HG02884 (cell line): Measurements from ENCODE around the gene FBXL17.

Experiments used
- ATAC-seq: cut with Tn5 transposase; IDR thresholded peaks from one replicate; pipeline ENCODE4 v1.9.1; 2021; ENCODE audit warnings: mild to moderate bottlenecking, moderate library complexity; ENCODE audit not compliant: unreplicated experiment

FBXL17 gene

DNA sequence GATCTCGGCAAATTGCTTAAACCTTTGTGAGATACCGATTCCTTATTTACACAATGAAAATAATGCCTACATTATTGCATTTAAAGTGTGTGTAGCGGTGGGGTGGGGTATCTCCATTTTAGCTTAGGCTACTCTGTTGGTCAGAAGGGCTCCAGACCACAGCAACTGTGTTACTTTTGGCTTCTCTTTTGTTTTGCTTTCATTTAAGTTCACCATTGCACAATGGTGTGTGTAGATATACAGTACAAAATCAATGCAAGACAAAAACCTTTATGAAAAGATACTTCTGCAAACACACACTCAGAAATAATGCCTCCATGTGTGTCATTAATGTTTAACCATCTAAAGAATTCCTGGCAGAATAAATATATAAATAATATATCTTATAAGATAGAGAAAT lies 279.4 kb downstream of the FBXL17 start:
- no peak for ATAC-seq

GRCh38 chr5:108101821-108102220 lies 280.1 kb downstream of the FBXL17 start:
- no peak for ATAC-seq

- ATAC-seq, result no peak
These were observed 280.8 kb downstream of the FBXL17 start for GRCh38 chr5:108101130-108101529.

GRCh38 chr5:108094800-108095199 lies 287.1 kb downstream of the FBXL17 start:
- no peak for ATAC-seq

- ATAC-seq, result no peak
These were observed 288.7 kb downstream of the FBXL17 start for GRCh38 chr5:108093186-108093585.

- no peak for ATAC-seq
These were observed 291.0 kb downstream of the FBXL17 start for GRCh38 chr5:108090946-108091345.

DNA sequence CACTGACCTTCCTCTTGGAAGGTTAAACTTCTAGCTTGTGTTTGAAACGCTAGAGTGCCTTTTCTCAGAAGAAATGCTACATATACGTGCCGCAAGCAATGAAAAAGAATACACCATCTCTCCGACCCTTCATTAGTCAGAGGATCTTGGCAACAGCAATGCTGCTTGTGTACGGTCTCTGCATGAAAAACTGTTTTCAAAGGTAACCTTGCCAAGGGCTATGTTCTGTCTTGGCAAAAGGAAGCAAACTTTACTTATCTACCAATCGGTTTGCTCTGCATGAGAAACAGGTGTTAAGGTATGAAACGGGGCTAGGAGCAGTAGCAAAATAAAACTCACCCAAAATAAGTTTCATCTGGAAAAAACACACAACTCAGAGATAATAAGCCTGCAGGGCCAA lies 297.8 kb downstream of the FBXL17 start:
- no peak for ATAC-seq

- no peak for ATAC-seq
These were observed 298.7 kb downstream of the FBXL17 start for GRCh38 chr5:108083232-108083631.

DNA sequence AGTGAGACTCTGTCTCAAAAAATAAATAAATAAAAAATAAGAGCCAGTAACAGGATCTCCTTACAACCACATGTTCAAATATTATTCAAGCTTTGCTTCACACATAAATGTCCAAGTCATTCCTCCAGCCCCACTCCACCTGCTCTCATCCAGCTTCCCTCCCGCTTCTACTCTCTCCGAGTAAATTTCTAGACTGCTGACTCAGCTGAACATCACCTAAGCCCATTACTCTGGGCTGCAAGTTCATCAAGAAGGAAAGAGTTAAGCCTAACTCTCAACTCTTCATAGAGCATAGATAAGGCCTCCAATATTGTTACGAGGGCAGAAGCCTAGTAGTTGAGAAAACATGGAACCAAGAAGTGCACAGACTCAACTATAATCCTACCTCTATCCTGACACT lies 300.2 kb downstream of the FBXL17 start:
- no peak for ATAC-seq

DNA sequence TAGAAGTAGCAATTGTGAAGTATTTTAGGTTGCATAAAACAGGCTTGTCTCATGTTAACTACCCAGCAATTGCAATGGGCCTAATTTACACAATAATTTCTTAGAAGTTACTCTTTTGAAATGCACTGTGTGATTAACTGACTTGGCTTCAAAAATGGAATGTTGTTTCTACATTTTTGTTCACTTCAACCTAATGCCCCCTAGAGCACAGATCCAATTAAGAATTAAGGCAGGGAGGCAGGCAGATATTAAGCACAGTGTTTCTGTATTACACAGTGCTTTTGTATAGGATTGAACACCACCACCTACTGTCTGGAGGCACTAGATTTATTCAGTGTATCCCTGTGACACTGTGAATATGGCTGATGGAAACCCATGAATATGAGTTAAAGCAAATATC lies 302.1 kb downstream of the FBXL17 start:
- no peak for ATAC-seq

DNA sequence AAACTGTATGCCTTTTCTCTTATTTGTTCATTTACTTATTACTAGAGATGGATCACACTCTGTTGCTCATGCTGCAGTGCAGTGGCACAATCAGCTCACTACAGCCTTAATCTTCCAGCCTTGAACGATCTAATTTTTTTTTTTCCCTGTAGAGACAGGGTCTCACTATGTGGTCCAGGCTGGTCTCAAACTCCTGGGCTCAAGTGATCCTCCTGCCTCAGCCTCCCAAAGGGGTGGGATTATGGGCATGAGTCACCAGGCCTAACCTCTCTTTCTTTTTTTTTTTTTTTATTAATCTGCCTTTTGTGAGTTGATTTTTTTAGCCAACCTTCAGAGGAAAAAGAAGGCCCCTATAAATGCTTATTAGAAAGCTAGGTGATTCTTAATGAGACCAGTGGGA lies 303.0 kb downstream of the FBXL17 start:
- no peak for ATAC-seq

DNA sequence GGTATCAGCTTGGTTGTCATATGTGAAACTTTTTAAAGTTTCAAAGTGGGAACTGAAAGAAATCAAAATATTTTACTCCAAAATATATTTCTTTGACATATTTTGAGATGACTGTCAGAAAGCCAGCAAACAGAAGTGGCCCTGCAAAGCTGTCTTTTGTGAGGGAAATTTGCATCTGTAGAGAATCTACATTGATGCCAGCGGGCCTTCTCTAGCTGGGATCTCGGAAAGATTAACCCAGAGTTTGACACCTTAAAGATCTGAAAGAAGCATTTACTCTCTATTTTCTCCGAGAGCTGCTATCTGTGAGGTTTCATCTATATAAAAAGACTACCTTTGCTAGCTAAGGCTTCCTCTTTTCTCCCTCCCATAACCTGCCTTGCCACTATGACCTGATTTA lies 303.6 kb downstream of the FBXL17 start:
- no peak for ATAC-seq

DNA sequence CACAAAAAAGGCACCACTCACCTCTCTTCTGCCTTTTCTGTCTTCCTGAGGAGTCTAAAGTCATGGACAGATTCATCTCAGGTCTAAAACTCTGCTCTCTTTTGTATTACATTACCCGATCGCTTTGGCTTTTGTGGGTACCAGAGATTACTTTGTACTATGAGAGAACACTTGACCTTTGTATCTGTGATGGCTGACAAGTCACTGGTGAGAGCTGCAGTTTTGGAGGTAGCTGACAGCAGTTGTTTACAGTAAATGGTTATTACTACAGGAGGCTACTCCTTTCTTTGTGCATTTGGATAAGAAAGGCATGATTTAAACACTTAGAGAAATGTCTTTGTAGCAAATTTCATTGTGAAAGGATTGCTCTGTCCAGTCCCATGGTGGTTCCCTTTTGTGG lies 307.3 kb downstream of the FBXL17 start:
- ATAC-seq, result no peak

DNA sequence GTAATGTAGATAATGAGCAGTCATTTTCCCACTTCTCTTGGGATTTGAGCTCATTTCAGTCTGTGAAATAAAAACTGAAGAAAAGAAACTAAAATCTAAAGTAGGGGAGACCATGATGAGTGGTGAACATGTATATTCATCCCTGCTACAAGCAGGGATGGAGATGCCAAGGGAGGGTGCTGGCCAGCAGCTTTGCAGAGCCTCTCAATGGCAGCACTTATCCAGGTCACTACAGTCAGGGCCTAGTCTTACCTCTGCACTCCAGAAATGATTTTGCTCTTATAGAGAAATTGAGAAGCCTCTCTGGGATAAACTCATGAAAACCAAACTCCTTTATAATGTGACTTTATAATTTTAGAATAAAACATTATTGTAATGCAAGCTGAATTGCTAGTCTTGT lies 317.6 kb downstream of the FBXL17 start:
- ATAC-seq, result no peak

DNA sequence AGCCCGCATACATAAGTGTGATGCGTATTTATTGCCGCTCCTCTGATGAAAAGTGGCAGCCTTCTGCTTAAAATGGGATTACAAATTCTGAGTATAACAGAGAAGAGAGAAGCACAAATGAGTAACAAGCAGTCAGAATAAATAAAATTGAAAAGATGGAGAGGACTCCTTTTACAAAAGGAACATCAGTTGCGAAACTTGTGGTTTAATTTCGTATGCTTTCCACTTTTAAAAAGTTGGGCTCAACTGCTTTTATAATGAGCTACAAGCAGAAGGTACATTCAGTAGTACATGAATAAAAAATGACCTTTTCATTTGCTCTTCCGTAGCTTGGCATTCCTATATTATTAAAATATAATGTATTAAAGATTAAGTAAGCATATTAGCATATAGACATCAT lies 320.0 kb downstream of the FBXL17 start:
- no peak for ATAC-seq

- ATAC-seq, result no peak
These were observed 321.6 kb downstream of the FBXL17 start for GRCh38 chr5:108060340-108060739.

- no peak for ATAC-seq
These were observed 322.6 kb downstream of the FBXL17 start for GRCh38 chr5:108059334-108059733.

- no peak for ATAC-seq
These were observed 327.5 kb downstream of the FBXL17 start for GRCh38 chr5:108054349-108054748.

- no peak for ATAC-seq
These were observed 334.8 kb downstream of the FBXL17 start for GRCh38 chr5:108046955-108047670.

- ATAC-seq, result no peak
These were observed 345.4 kb downstream of the FBXL17 start for GRCh38 chr5:108036482-108036881.

GRCh38 chr5:108028883-108029282 lies 353.0 kb downstream of the FBXL17 start:
- no peak for ATAC-seq

- ATAC-seq, result no peak
These were observed 353.5 kb downstream of the FBXL17 start for GRCh38 chr5:108028412-108028811.

- no peak for ATAC-seq
These were observed 355.9 kb downstream of the FBXL17 start for GRCh38 chr5:108025957-108026356.
